HepG2 (cell line): Measurements from ENCODE around the gene PPP1CC. TPM values are rescaled to one million over a fixed set of nuclear protein-coding genes. Genes with fewer than 3 reads are reported as not detected.

Source experiments
- FIP1L1 ChIP-seq: fragments of 200-400 bp; formaldehyde crosslinking; IDR thresholded peaks from 2 replicates; pipeline ENCODE4 v1.6.1; 2018; ENCODE audit warnings: low read depth, mild to moderate bottlenecking, low read length, moderate library complexity, borderline replicate concordance; ENCODE audit not compliant: insufficient read depth
- HNF4A ChIP-seq: sonication (generic); formaldehyde crosslinking; IDR thresholded peaks from 2 replicates; pipeline ENCODE4 v1.4.0; 2020; ENCODE audit warnings: missing genetic modification reagents
- NFKB2 ChIP-seq: sonication (generic); formaldehyde crosslinking; IDR thresholded peaks from 2 replicates; pipeline ENCODE4 v1.4.0; 2020; ENCODE audit warnings: missing genetic modification reagents, borderline replicate concordance
- RFXANK ChIP-seq: IDR thresholded peaks from 2 replicates; pipeline ENCODE4 v1.6.1; 2016
- SMARCC2 ChIP-seq: fragments of 450-650 bp; IDR thresholded peaks from 2 replicates; pipeline ENCODE4 v1.6.1; 2017; ENCODE audit warnings: antibody characterized with exemption, mild to moderate bottlenecking
- TCF12 ChIP-seq, 2 experiments: fragments of 450-650 bp in 1 of 2; sonication (generic) in 1 of 2; formaldehyde crosslinking in 1 of 2; IDR thresholded peaks; 2 replicates each; pipeline versions ENCODE4 v1.6.1 to v1.8.0; 2017 to 2022; ENCODE audit warnings: antibody characterized with exemption in 1 of 2, mild to moderate bottlenecking in 1 of 2, missing genetic modification reagents in 1 of 2, moderate library complexity in 1 of 2
- TCF7L2 ChIP-seq: IDR thresholded peaks from 2 replicates; pipeline ENCODE4 v1.6.1; 2011; ENCODE audit warnings: mild to moderate bottlenecking, low read depth, low read length, moderate library complexity
- ZBTB7B ChIP-seq: sonication (generic); formaldehyde crosslinking; IDR thresholded peaks from 2 replicates; pipeline ENCODE4 v1.4.0; 2020; ENCODE audit warnings: missing genetic modification reagents
- ZFP36L2 ChIP-seq: sonication (generic); formaldehyde crosslinking; IDR thresholded peaks from 2 replicates; pipeline ENCODE4 v1.4.0; 2020; ENCODE audit warnings: missing genetic modification reagents
- ZNF251 ChIP-seq: sonication (generic); formaldehyde crosslinking; IDR thresholded peaks from 2 replicates; pipeline ENCODE4 v1.9.0; 2021; ENCODE audit warnings: mild to moderate bottlenecking, missing genetic modification reagents
- ZNF263 ChIP-seq: sonication (generic); formaldehyde crosslinking; IDR thresholded peaks from 2 replicates; pipeline ENCODE4 v1.4.0; 2020; ENCODE audit warnings: missing genetic modification reagents
- ZNF598 ChIP-seq: sonication (generic); formaldehyde crosslinking; IDR thresholded peaks from 2 replicates; pipeline ENCODE4 v1.5.1; 2020; ENCODE audit warnings: mild to moderate bottlenecking, missing genetic modification reagents, borderline replicate concordance
- ZNF616 ChIP-seq: sonication (generic); formaldehyde crosslinking; IDR thresholded peaks from 2 replicates; pipeline ENCODE4 v1.5.0; 2020; ENCODE audit warnings: low read depth, mild to moderate bottlenecking, missing genetic modification reagents
- ZNF776 ChIP-seq: sonication (generic); formaldehyde crosslinking; IDR thresholded peaks from 2 replicates; pipeline ENCODE4 v1.4.0; 2020; ENCODE audit warnings: mild to moderate bottlenecking, missing genetic modification reagents
- polyA plus RNA-seq, 8 experiments: library from polyadenylated mRNA; depleted of rRNA in 3 of 8; stranded (reverse) in 7 of 8; unstranded in 1 of 8; fragments of >200 nt; fragmentation: Illumina TruSeq in 4 of 8; extraction: Trizol in 4 of 8; gene quantifications; 2 replicates each; pipeline versions ENCODE4 v1.2.1 to v1.2.3, GENCODE V29; 2011 to 2016; ENCODE audit warnings: low read depth in 4 of 8, missing spikeins in 1 of 8, mixed read lengths in 1 of 8; ENCODE audit not compliant: insufficient read depth in 1 of 8
- total RNA-seq, 5 experiments: library from RNA; depleted of rRNA; stranded (reverse); fragments of >200 nt; fragmentation: Illumina TruSeq; extraction: Trizol; gene quantifications; 2 replicates each; pipeline ENCODE4 v1.2.3, GENCODE V29; 2016; ENCODE audit warnings: low read depth in 1 of 5
- TF ChIP-seq, protein P1 (sequence below): IDR thresholded peaks from 2 replicates; pipeline ENCODE4 v1.6.1; 2012; ENCODE audit warnings: low read length, improper control_type of control experiment
- TF ChIP-seq, protein P2 (sequence below): IDR thresholded peaks from 2 replicates; pipeline ENCODE4 v1.6.1; 2016; ENCODE audit warnings: missing genetic modification reagents, missing compliant biosample characterization
- TF ChIP-seq, protein P3 (sequence below): sonication (generic); formaldehyde crosslinking; IDR thresholded peaks from 2 replicates; pipeline ENCODE4 v1.4.0; 2020; ENCODE audit warnings: missing genetic modification reagents, borderline replicate concordance
- TF ChIP-seq, protein P4 (sequence below): sonication (generic); formaldehyde crosslinking; IDR thresholded peaks from 2 replicates; pipeline ENCODE4 v1.4.0; 2020; ENCODE audit warnings: low read depth, mild to moderate bottlenecking, missing genetic modification reagents

The PPP1CC gene
- total and polyA plus RNA-seq, 2 of the 13 experiments (the other 11 are each of a cell fraction or from before 2014, with no cell fraction given): 178 to 187 TPM

DNA sequence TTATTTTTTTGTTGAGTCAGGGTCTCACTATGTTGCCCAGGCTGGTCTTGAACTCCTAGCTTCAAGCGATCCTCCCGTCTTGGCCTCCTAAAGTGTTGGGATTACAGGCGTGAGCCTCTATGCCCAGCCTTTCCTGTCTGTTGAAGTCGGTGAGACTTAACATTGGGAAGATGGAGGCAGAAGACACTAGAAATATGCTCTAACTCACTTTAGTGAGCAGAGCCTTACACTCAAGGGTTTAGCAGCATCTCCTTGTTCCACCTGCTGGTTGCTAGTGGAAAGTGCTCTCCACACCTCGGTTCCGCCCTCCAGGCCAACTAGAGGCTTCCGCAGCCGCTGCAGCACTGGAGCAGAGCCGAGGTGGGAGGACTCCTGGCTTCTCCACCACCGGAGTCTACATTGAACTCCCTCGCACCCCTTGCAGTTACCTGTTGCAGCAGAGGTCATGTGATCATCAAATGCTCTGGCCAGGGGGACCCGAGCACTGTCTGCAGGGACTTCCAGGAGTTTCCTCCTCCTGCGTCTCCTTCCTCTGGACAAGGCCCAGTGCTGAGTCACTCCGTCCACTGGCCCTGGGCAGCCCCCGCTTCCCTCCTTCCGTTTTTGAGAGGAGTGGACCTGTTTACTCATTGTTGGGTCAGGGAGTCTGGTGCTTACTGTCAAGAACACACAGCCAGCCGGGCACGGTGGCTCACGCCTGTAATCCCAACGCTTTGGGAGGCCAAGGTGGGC lies 44.4 kb downstream of the PPP1CC start (continued):
- TF ChIP-seq, protein P1, sequence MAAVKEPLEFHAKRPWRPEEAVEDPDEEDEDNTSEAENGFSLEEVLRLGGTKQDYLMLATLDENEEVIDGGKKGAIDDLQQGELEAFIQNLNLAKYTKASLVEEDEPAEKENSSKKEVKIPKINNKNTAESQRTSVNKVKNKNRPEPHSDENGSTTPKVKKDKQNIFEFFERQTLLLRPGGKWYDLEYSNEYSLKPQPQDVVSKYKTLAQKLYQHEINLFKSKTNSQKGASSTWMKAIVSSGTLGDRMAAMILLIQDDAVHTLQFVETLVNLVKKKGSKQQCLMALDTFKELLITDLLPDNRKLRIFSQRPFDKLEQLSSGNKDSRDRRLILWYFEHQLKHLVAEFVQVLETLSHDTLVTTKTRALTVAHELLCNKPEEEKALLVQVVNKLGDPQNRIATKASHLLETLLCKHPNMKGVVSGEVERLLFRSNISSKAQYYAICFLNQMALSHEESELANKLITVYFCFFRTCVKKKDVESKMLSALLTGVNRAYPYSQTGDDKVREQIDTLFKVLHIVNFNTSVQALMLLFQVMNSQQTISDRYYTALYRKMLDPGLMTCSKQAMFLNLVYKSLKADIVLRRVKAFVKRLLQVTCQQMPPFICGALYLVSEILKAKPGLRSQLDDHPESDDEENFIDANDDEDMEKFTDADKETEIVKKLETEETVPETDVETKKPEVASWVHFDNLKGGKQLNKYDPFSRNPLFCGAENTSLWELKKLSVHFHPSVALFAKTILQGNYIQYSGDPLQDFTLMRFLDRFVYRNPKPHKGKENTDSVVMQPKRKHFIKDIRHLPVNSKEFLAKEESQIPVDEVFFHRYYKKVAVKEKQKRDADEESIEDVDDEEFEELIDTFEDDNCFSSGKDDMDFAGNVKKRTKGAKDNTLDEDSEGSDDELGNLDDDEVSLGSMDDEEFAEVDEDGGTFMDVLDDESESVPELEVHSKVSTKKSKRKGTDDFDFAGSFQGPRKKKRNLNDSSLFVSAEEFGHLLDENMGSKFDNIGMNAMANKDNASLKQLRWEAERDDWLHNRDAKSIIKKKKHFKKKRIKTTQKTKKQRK: no peak
- TF ChIP-seq ZNF251 (no peak), TCF7L2 (no peak), ZNF598 (CRISPR knock-in tag) (no peak), NFKB2 (no peak), HNF4A (CRISPR knock-in tag) (no peak), ZNF263 (peak; percentile 98), ZFP36L2 (CRISPR knock-in tag) (no peak), SMARCC2 (no peak), ZNF776 (CRISPR knock-in tag) (no peak), FIP1L1 (no peak), ZNF616 (CRISPR knock-in tag) (no peak), ZBTB7B (CRISPR knock-in tag) (no peak), RFXANK (no peak), TCF12 (IDR thresholded peaks at IDR 0.05) (no peak), TCF12 (CRISPR knock-in tag; IDR thresholded peaks at IDR 0.05) (no peak)
- TF ChIP-seq, protein P2, sequence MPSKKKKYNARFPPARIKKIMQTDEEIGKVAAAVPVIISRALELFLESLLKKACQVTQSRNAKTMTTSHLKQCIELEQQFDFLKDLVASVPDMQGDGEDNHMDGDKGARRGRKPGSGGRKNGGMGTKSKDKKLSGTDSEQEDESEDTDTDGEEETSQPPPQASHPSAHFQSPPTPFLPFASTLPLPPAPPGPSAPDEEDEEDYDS (CRISPR knock-in tag): 0 out of 2 replicates have a peak, but pooled peaks have one; percentile 25
- TF ChIP-seq, protein P3, sequence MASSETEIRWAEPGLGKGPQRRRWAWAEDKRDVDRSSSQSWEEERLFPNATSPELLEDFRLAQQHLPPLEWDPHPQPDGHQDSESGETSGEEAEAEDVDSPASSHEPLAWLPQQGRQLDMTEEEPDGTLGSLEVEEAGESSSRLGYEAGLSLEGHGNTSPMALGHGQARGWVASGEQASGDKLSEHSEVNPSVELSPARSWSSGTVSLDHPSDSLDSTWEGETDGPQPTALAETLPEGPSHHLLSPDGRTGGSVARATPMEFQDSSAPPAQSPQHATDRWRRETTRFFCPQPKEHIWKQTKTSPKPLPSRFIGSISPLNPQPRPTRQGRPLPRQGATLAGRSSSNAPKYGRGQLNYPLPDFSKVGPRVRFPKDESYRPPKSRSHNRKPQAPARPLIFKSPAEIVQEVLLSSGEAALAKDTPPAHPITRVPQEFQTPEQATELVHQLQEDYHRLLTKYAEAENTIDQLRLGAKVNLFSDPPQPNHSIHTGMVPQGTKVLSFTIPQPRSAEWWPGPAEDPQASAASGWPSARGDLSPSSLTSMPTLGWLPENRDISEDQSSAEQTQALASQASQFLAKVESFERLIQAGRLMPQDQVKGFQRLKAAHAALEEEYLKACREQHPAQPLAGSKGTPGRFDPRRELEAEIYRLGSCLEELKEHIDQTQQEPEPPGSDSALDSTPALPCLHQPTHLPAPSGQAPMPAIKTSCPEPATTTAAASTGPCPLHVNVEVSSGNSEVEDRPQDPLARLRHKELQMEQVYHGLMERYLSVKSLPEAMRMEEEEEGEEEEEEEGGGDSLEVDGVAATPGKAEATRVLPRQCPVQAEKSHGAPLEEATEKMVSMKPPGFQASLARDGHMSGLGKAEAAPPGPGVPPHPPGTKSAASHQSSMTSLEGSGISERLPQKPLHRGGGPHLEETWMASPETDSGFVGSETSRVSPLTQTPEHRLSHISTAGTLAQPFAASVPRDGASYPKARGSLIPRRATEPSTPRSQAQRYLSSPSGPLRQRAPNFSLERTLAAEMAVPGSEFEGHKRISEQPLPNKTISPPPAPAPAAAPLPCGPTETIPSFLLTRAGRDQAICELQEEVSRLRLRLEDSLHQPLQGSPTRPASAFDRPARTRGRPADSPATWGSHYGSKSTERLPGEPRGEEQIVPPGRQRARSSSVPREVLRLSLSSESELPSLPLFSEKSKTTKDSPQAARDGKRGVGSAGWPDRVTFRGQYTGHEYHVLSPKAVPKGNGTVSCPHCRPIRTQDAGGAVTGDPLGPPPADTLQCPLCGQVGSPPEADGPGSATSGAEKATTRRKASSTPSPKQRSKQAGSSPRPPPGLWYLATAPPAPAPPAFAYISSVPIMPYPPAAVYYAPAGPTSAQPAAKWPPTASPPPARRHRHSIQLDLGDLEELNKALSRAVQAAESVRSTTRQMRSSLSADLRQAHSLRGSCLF (CRISPR knock-in tag): no peak
- TF ChIP-seq, protein P4, sequence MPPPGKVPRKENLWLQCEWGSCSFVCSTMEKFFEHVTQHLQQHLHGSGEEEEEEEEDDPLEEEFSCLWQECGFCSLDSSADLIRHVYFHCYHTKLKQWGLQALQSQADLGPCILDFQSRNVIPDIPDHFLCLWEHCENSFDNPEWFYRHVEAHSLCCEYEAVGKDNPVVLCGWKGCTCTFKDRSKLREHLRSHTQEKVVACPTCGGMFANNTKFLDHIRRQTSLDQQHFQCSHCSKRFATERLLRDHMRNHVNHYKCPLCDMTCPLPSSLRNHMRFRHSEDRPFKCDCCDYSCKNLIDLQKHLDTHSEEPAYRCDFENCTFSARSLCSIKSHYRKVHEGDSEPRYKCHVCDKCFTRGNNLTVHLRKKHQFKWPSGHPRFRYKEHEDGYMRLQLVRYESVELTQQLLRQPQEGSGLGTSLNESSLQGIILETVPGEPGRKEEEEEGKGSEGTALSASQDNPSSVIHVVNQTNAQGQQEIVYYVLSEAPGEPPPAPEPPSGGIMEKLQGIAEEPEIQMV (CRISPR knock-in tag): no peak
